22Rv1 (cell line): Measurements from ENCODE around the gene TNFRSF1B.

Source experiments
- CTCF ChIP-seq: fragments of 450-650 bp; IDR thresholded peaks from 2 replicates; pipeline ENCODE4 v1.5.1; 2017; ENCODE audit warnings: mild to moderate bottlenecking
- ZFX ChIP-seq: fragments of 450-650 bp; IDR thresholded peaks from 2 replicates; pipeline ENCODE4 v1.6.1; 2017; ENCODE audit warnings: antibody characterized with exemption, borderline replicate concordance

- TF ChIP-seq CTCF (0 out of 2 replicates have a peak, but pooled peaks have one; percentile 25), ZFX (no peak)
Observed at GRCh38 chr1:12191242-12192032, 24.6 kb downstream of the TNFRSF1B start.
